GM23338 (cell line): ENCODE data around the gene MYO1G.

Source experiments
- CREB1 ChIP-seq: fragments of 250-450 bp; sonication (Bioruptor Pico); IDR thresholded peaks from 2 replicates; pipeline ENCODE4 v1.5.0; 2020; ENCODE audit warnings: low read depth, mild to moderate bottlenecking, moderate library complexity
- EZH2 ChIP-seq: fragments of 200-600 bp; sonication (generic); IDR thresholded peaks from one replicate; pipeline ENCODE4 v1.8.0; 2017; ENCODE audit warnings: antibody characterized with exemption, mild to moderate bottlenecking, low read depth; ENCODE audit not compliant: unreplicated experiment
- EZH2phosphoT487 ChIP-seq: fragments of 200-600 bp; sonication (generic); IDR thresholded peaks from one replicate; pipeline ENCODE4 v1.8.1; 2018; ENCODE audit warnings: antibody characterized with exemption; ENCODE audit not compliant: unreplicated experiment
- JUNB ChIP-seq: IDR thresholded peaks from one replicate; pipeline ENCODE4 v1.6.1; 2016; ENCODE audit warnings: antibody characterized with exemption; ENCODE audit not compliant: unreplicated experiment
- NANOG ChIP-seq: IDR thresholded peaks from 2 replicates; pipeline ENCODE4 v1.6.1; 2016; ENCODE audit warnings: antibody characterized with exemption, borderline replicate concordance
- POLR2AphosphoS5 ChIP-seq: IDR thresholded peaks from 2 replicates; pipeline ENCODE4 v1.6.1; 2016; ENCODE audit warnings: antibody characterized with exemption, low read depth
- REST ChIP-seq: IDR thresholded peaks from one replicate; pipeline ENCODE4 v1.6.1; 2018; ENCODE audit warnings: antibody characterized with exemption; ENCODE audit not compliant: unreplicated experiment
- STAT1 ChIP-seq: IDR thresholded peaks from one replicate; pipeline ENCODE4 v1.6.1; 2016; ENCODE audit warnings: antibody characterized with exemption; ENCODE audit not compliant: unreplicated experiment
- ZNF114 ChIP-seq: fragments of 250-450 bp; sonication (Bioruptor Pico); IDR thresholded peaks from 2 replicates; pipeline ENCODE4 v1.5.0; 2020; ENCODE audit warnings: mild to moderate bottlenecking, moderate library complexity
- ZNF331 ChIP-seq: fragments of 250-450 bp; sonication (Bioruptor Pico); IDR thresholded peaks from 2 replicates; pipeline ENCODE4 v1.5.0; 2020; ENCODE audit warnings: low read depth, mild to moderate bottlenecking, moderate library complexity
- ZNF462 ChIP-seq: fragments of 250-450 bp; sonication (Bioruptor Pico); IDR thresholded peaks from 2 replicates; pipeline ENCODE4 v1.5.0; 2020; ENCODE audit warnings: mild to moderate bottlenecking, moderate library complexity
- TF ChIP-seq, protein P1 (sequence below), 2 experiments: fragments of 200-600 bp in 1 of 2; sonication (generic) in 1 of 2; conservative IDR thresholded peaks; 2 replicates each; pipeline versions ENCODE4 v1.5.1 to v1.6.1; 2016 to 2017; ENCODE audit warnings: antibody characterized with exemption in 2 of 2, low read depth in 2 of 2, mild to moderate bottlenecking in 2 of 2, moderate library complexity in 1 of 2
- TF ChIP-seq, protein P2 (sequence below): IDR thresholded peaks from 2 replicates; pipeline ENCODE4 v1.6.1; 2016; ENCODE audit warnings: antibody characterized with exemption

- TF ChIP-seq, protein P1, sequence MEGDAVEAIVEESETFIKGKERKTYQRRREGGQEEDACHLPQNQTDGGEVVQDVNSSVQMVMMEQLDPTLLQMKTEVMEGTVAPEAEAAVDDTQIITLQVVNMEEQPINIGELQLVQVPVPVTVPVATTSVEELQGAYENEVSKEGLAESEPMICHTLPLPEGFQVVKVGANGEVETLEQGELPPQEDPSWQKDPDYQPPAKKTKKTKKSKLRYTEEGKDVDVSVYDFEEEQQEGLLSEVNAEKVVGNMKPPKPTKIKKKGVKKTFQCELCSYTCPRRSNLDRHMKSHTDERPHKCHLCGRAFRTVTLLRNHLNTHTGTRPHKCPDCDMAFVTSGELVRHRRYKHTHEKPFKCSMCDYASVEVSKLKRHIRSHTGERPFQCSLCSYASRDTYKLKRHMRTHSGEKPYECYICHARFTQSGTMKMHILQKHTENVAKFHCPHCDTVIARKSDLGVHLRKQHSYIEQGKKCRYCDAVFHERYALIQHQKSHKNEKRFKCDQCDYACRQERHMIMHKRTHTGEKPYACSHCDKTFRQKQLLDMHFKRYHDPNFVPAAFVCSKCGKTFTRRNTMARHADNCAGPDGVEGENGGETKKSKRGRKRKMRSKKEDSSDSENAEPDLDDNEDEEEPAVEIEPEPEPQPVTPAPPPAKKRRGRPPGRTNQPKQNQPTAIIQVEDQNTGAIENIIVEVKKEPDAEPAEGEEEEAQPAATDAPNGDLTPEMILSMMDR (conservative IDR thresholded peaks at IDR 0.05; ENCODE audit: low read depth in 2 of 2) = no peak
- no peak for TF ChIP-seq JUNB
- TF ChIP-seq REST = no peak
- no peak for TF ChIP-seq EZH2
- TF ChIP-seq CREB1 = no peak
- TF ChIP-seq, protein P2, sequence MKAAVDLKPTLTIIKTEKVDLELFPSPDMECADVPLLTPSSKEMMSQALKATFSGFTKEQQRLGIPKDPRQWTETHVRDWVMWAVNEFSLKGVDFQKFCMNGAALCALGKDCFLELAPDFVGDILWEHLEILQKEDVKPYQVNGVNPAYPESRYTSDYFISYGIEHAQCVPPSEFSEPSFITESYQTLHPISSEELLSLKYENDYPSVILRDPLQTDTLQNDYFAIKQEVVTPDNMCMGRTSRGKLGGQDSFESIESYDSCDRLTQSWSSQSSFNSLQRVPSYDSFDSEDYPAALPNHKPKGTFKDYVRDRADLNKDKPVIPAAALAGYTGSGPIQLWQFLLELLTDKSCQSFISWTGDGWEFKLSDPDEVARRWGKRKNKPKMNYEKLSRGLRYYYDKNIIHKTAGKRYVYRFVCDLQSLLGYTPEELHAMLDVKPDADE = no peak
- no peak for TF ChIP-seq POLR2AphosphoS5
- TF ChIP-seq EZH2phosphoT487 = no peak
- no peak for TF ChIP-seq NANOG
- no peak for TF ChIP-seq STAT1
- TF ChIP-seq ZNF114 (CRISPR knock-in tag) = no peak
- no peak for TF ChIP-seq ZNF331 (CRISPR knock-in tag)
- no peak for TF ChIP-seq ZNF462 (CRISPR knock-in tag)
These were observed 33.3 kb downstream of the MYO1G start for GRCh38 chr7:44945479-44945878.
